Measurements from ENCODE around the gene RARRES2. TPM values are rescaled to one million over a fixed set of nuclear protein-coding genes. Genes with fewer than 3 reads are reported as not detected.
A peak's percentile ranks its signal among the peaks of the same experiment; 100 is the strongest.
"Not testable (repeated sequence)": the region's sequence is repeated elsewhere in the genome, so short reads cannot be mapped to it uniquely, and the experiment has no call there.

The RARRES2 gene
- total and polyA plus RNA-seq, 4 donors = 25.1 to 234 (median 68.1) TPM

DNA sequence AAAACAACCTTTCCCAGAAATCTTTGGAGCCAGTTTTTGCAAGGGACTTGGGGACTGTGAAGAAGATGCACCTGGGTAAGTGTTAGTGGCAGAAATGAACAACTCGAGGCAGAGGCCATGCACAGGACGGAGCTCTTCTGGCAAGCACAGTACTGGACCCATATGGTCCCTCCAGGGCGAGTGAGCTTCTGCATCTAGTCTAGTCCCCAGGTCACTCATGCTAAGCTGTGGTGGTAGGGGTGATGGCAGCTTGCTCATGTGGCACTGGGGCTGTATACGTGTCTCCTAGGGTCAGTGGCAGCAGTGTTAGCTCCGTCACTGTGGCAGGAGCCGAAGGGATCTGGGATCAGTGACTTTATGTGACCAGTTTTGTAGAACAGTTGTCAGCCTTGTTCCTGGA is 27.6 kb downstream of the RARRES2 start:
- Histone ChIP-seq H3K27me3 (ENCODE audit: control insufficient read depth, insufficient read depth, low read length) (no peaks in the 10 kb centered on the region), H3K4me3 (ENCODE audit: low read depth, low read length) (no peak overlapping the region), H3K4me1 (ENCODE audit: control insufficient read depth, insufficient read depth, low read length) (no peaks in the 10 kb centered on the region), H3K36me3 (ENCODE audit: control insufficient read depth, insufficient read depth, low read length) (no peaks in the 10 kb centered on the region), H3K27ac (ENCODE audit: low read depth, low read length) (no peak overlapping the region), H3K9me3 (ENCODE audit: control insufficient read depth, insufficient read depth, low read length) (no peaks in the 10 kb centered on the region)
- WGBS (ENCODE audit: insufficient coverage) = 94% methylated on average over 5 of the region's 6 CpGs
- no peak for DNase-seq (ENCODE audit: low read depth in 4 of 6, low spot score in 6 of 6)

- 100% methylated on average over 1 of the region's 3 CpGs for WGBS (ENCODE audit: insufficient coverage)
- H3K27me3 ChIP-seq (ENCODE audit: control insufficient read depth, insufficient read depth, low read length) = no peaks in the 10 kb centered on the region
- H3K4me1 ChIP-seq (ENCODE audit: control insufficient read depth, insufficient read depth, low read length) = no peaks in the 10 kb centered on the region
- no peak overlapping the region for H3K27ac ChIP-seq (ENCODE audit: low read depth, low read length)
- DNase-seq (ENCODE audit: low read depth in 4 of 6, low spot score in 6 of 6) = no peak
- H3K4me3 ChIP-seq (ENCODE audit: low read depth, low read length) = no peak overlapping the region
- H3K36me3 ChIP-seq (ENCODE audit: control insufficient read depth, insufficient read depth, low read length) = no peaks in the 10 kb centered on the region
- H3K9me3 ChIP-seq (ENCODE audit: control insufficient read depth, insufficient read depth, low read length) = no peaks in the 10 kb centered on the region
These were observed 28.0 kb downstream of the RARRES2 start for GRCh38 chr7:150313367-150313809.

- not testable (repeated sequence) for H3K9me3 ChIP-seq (ENCODE audit: control insufficient read depth, insufficient read depth, low read length); H3K36me3 ChIP-seq (ENCODE audit: control insufficient read depth, insufficient read depth, low read length); H3K27me3 ChIP-seq (ENCODE audit: control insufficient read depth, insufficient read depth, low read length); DNase-seq (ENCODE audit: low read depth in 4 of 6, low spot score in 6 of 6); H3K4me3 ChIP-seq (ENCODE audit: low read depth, low read length); H3K4me1 ChIP-seq (ENCODE audit: control insufficient read depth, insufficient read depth, low read length); H3K27ac ChIP-seq (ENCODE audit: low read depth, low read length)
- 78% methylated on average over 4 of the region's 7 CpGs for WGBS (ENCODE audit: insufficient coverage)
These were observed 28.6 kb downstream of the RARRES2 start for GRCh38 chr7:150312649-150313366.

DNA sequence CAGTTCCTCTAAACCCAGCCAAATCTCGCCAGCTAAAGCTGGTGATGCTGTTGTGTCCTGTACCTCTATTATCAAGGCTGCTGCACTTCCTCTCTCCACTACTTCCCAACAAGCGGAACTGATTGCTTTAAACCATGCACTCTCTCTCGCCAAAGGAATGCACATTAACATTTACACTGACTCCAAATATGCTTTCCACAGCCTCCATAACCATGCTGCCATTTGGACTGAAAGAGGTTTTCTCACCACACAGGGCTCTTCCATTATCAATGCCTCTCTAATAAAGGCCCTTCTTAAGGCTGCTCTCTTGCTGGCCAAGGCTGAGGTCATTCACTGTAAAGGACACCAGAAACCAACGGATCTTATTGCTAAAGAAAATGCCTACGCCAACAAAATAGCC is 29.7 kb downstream of the RARRES2 start:
- H3K4me1 ChIP-seq (ENCODE audit: control insufficient read depth, insufficient read depth, low read length) = no peaks in the 10 kb centered on the region
- DNase-seq (ENCODE audit: low read depth in 4 of 6, low spot score in 6 of 6) = peak in 1 of 6 donors; percentile 38
- H3K36me3 ChIP-seq (ENCODE audit: control insufficient read depth, insufficient read depth, low read length) = no peaks in the 10 kb centered on the region
- no peak overlapping the region for H3K4me3 ChIP-seq (ENCODE audit: low read depth, low read length)
- H3K27ac ChIP-seq (ENCODE audit: low read depth, low read length) = no peak overlapping the region
- H3K9me3 ChIP-seq (ENCODE audit: control insufficient read depth, insufficient read depth, low read length) = no peaks in the 10 kb centered on the region
- no peaks in the 10 kb centered on the region for H3K27me3 ChIP-seq (ENCODE audit: control insufficient read depth, insufficient read depth, low read length)
- WGBS (ENCODE audit: insufficient coverage) = 38% methylated on average over 5 of the region's 5 CpGs

DNA sequence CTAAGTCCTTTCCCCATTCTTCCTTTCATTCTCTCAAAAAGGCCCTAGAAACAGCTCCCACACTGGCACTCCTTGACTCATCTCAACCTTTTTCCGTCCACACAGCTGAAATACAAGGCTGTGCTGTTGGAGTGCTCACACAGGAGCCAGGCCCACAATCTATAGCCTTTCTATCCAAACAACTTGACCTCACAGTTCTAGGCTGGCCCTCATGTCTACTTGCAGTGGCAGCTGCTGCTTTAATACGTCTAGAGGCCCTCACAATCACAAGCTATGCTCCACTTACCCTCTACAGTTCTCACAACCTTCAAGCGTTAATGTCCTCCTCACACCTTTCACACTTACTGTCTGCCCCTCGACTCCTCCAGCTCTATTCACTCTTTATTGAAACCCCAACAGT is 30.3 kb downstream of the RARRES2 start:
- Histone ChIP-seq H3K4me1 (ENCODE audit: control insufficient read depth, insufficient read depth, low read length) (no peaks in the 10 kb centered on the region), H3K9me3 (ENCODE audit: control insufficient read depth, insufficient read depth, low read length) (no peaks in the 10 kb centered on the region), H3K27ac (ENCODE audit: low read depth, low read length) (no peak overlapping the region), H3K4me3 (ENCODE audit: low read depth, low read length) (no peak overlapping the region), H3K36me3 (ENCODE audit: control insufficient read depth, insufficient read depth, low read length) (no peaks in the 10 kb centered on the region), H3K27me3 (ENCODE audit: control insufficient read depth, insufficient read depth, low read length) (no peaks in the 10 kb centered on the region)
- no peak for DNase-seq (ENCODE audit: low read depth in 4 of 6, low spot score in 6 of 6)
- 89% methylated on average over 4 of the region's 4 CpGs for WGBS (ENCODE audit: insufficient coverage)

DNA sequence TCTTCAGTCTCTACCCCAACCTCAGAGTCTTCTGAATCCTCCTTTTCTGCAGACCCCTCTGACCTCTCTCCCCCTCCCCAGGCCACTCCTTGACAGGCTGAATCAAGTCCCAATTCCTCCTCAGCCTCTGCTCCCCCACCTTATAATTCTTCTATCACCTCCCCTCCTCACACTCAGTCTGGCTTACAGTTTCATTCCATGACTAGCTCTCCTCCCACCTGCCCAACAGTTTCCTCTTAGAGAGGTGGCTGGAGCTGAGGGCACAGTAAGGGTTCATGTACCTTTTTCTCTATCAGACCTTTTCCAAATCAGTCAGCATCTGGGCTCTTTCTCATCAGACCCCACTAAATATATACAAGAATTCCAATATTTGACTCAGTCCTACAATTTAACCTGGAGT is 32.9 kb downstream of the RARRES2 start:
- no peak overlapping the region for H3K4me3 ChIP-seq (ENCODE audit: low read depth, low read length)
- H3K9me3 ChIP-seq (ENCODE audit: control insufficient read depth, insufficient read depth, low read length) = no peaks in the 10 kb centered on the region
- no peak for DNase-seq (ENCODE audit: low read depth in 4 of 6, low spot score in 6 of 6)
- H3K36me3 ChIP-seq (ENCODE audit: control insufficient read depth, insufficient read depth, low read length) = no peaks in the 10 kb centered on the region
- H3K27ac ChIP-seq (ENCODE audit: low read depth, low read length) = no peak overlapping the region
- H3K27me3 ChIP-seq (ENCODE audit: control insufficient read depth, insufficient read depth, low read length) = no peaks in the 10 kb centered on the region
- H3K4me1 ChIP-seq (ENCODE audit: control insufficient read depth, insufficient read depth, low read length) = no peaks in the 10 kb centered on the region

DNA sequence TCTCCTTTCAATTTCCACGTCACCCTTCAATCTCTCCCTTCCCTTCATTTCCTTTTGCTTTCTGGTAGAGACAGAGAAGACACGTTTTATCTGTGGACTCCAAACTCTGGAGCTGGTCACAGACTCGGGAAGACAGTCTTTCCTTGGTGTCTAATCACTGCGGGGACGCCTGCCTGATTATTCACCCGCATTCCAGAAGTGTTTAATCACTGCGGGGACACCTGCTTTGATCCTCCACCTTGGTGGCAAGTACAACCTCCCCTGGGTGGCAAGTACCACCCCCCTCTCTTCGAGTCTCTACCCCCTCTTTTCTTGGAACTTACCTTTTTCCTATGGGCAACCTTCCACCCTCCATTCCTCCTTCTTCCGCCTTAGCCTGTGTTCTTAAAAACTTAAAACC is 33.5 kb downstream of the RARRES2 start:
- H3K9me3 ChIP-seq (ENCODE audit: control insufficient read depth, insufficient read depth, low read length) = no peaks in the 10 kb centered on the region
- DNase-seq (ENCODE audit: low read depth in 4 of 6, low spot score in 6 of 6) = no peak
- no peak overlapping the region for H3K27ac ChIP-seq (ENCODE audit: low read depth, low read length)
- WGBS (ENCODE audit: insufficient coverage) = 87% methylated on average over 9 of the region's 9 CpGs
- H3K4me3 ChIP-seq (ENCODE audit: low read depth, low read length) = no peak overlapping the region
- no peaks in the 10 kb centered on the region for H3K4me1 ChIP-seq (ENCODE audit: control insufficient read depth, insufficient read depth, low read length)
- H3K27me3 ChIP-seq (ENCODE audit: control insufficient read depth, insufficient read depth, low read length) = no peaks in the 10 kb centered on the region
- no peaks in the 10 kb centered on the region for H3K36me3 ChIP-seq (ENCODE audit: control insufficient read depth, insufficient read depth, low read length)

- Histone ChIP-seq H3K27ac (ENCODE audit: low read depth, low read length) (no peak overlapping the region), H3K9me3 (ENCODE audit: control insufficient read depth, insufficient read depth, low read length) (no peaks in the 10 kb centered on the region)
These were observed 34.3 kb downstream of the RARRES2 start for GRCh38 chr7:150307129-150307528.

DNA sequence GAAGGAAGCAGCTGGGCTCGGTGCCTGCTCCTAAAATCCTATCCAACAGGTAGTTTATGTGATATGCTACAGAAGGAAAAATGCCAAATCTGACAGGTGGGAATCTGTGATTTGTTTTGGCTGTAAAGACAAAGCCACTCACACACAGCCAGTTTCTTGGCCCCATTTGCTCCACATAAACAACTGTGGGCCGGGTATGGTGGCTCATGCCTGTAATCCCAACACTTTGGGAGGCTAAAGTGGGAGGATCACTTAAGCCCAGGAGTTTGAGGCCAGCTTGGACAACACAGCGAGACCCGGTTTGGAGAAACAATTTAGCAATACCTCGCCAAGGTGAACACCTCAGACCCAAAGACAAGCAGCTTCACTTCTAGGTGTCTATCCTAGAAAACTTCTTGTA is 35.1 kb downstream of the RARRES2 start:
- not testable (repeated sequence) for H3K4me1 ChIP-seq (ENCODE audit: control insufficient read depth, insufficient read depth, low read length); H3K27ac ChIP-seq (ENCODE audit: low read depth, low read length); H3K36me3 ChIP-seq (ENCODE audit: control insufficient read depth, insufficient read depth, low read length); H3K4me3 ChIP-seq (ENCODE audit: low read depth, low read length); H3K9me3 ChIP-seq (ENCODE audit: control insufficient read depth, insufficient read depth, low read length); H3K27me3 ChIP-seq (ENCODE audit: control insufficient read depth, insufficient read depth, low read length); DNase-seq (ENCODE audit: low read depth in 4 of 6, low spot score in 6 of 6)
- no CpG with 5 or more reads among the region's 5 CpGs for WGBS (ENCODE audit: insufficient coverage)

More at GRCh38 chr7:150307129-150307528, 34.3 kb downstream of the RARRES2 start:
- WGBS (ENCODE audit: insufficient coverage) = 92% methylated on average over 2 of the region's 3 CpGs
- Histone ChIP-seq H3K27me3 (ENCODE audit: control insufficient read depth, insufficient read depth, low read length) (no peaks in the 10 kb centered on the region), H3K4me3 (ENCODE audit: low read depth, low read length) (no peak overlapping the region), H3K36me3 (ENCODE audit: control insufficient read depth, insufficient read depth, low read length) (no peaks in the 10 kb centered on the region), H3K4me1 (ENCODE audit: control insufficient read depth, insufficient read depth, low read length) (no peaks in the 10 kb centered on the region)
- no peak for DNase-seq (ENCODE audit: low read depth in 4 of 6, low spot score in 6 of 6)

DNA sequence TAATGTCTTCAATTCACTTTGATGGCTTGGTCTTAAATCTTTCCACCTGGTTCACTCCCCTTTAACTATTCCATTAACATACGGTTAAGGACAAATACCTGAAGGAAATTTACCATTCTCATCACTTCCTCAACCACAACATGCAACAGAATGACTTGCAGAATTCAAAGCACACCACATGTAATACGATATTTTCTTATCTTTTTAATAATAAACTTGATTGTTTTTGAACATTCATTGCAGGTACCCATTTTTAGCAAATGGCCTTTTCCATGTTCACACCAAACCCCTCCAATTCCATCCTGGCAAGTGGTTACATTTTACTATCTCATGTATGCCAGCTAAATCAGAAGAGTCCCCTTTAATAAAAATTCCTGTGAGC is 35.5 kb downstream of the RARRES2 start:
- no CpG with 5 or more reads among the region's 2 CpGs for WGBS (ENCODE audit: insufficient coverage)
- H3K4me1 ChIP-seq (ENCODE audit: control insufficient read depth, insufficient read depth, low read length); DNase-seq (ENCODE audit: low read depth in 4 of 6, low spot score in 6 of 6); H3K9me3 ChIP-seq (ENCODE audit: control insufficient read depth, insufficient read depth, low read length); H3K27ac ChIP-seq (ENCODE audit: low read depth, low read length); H3K27me3 ChIP-seq (ENCODE audit: control insufficient read depth, insufficient read depth, low read length); H3K36me3 ChIP-seq (ENCODE audit: control insufficient read depth, insufficient read depth, low read length); H3K4me3 ChIP-seq (ENCODE audit: low read depth, low read length): not testable (repeated sequence)
